Transverse colon (tissue), 3 donors: ENCODE data around the gene PTPA.

ENCODE experiments used
- CTCF ChIP-seq, 5 experiments: fragments of 200-600 bp in 3 of 5; fragments of 450-650 bp in 2 of 5; sonication (generic) in 3 of 5; IDR thresholded peaks; 1 replicate in 2 of 5; 2 replicates in 3 of 5; pipeline ENCODE4 v1.5.1; 2016 to 2017; ENCODE audit warnings: antibody characterized with exemption in 5 of 5, inconsistent platforms in 3 of 5, mild to moderate bottlenecking in 2 of 5, moderate library complexity in 1 of 5
- EP300 ChIP-seq: sonication (generic); formaldehyde crosslinking; IDR thresholded peaks from one replicate; pipeline ENCODE4 v1.6.1; 2017; ENCODE audit warnings: antibody characterized with exemption, low read depth

DNA sequence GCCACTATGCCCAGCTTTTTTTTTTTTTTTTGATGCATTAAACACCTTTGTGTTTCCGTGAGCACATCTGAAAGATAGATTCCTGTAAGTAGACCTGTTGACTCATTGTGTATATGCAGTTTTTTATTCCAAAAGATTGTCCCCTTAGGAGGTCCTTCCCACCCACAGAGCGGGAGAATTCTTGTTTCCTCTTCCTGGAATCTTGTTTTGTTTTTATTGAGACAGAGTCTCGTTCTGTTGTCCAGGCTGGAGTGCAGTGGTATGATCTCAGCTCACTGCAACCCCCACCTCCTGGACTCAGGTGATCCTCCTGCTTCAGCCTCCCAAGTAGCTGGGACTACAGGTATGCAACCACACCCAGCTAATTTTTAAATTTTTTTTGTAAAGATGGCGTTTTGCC lies 7.6 kb downstream of the PTPA start:
- TF ChIP-seq EP300 = no peak
- no peak for TF ChIP-seq CTCF (IDR thresholded peaks at IDR 0.05)
